NB4 (cell line): ENCODE results near the gene ADAMTS18.
"Not testable (repeated sequence)": the region's sequence is repeated elsewhere in the genome, so short reads cannot be mapped to it uniquely, and the experiment has no call there.

ENCODE experiments used
- DNase-seq: peaks from one replicate; pipeline ENCODE4 v3.0.0; 2010; ENCODE audit warnings: low read depth
- H3K4me3 ChIP-seq: one replicate; pipeline ENCODE4 v1.5.1; 2011; ENCODE audit warnings: mild to moderate bottlenecking, low read depth, low read length, moderate library complexity
- MYC ChIP-seq: IDR thresholded peaks from 2 replicates; pipeline ENCODE4 v1.6.1; 2011; ENCODE audit warnings: low read depth, low read length
- POLR2A ChIP-seq: IDR thresholded peaks from 2 replicates; pipeline ENCODE4 v1.6.1; 2011; ENCODE audit warnings: mild to moderate bottlenecking; ENCODE audit not compliant: insufficient read length; ENCODE audit errors: extremely low read depth
- TF ChIP-seq, protein P1 (sequence below): IDR thresholded peaks from one replicate; pipeline ENCODE4 v1.5.1; 2012; ENCODE audit warnings: low read depth, low read length
- TF ChIP-seq, protein P2 (sequence below): IDR thresholded peaks from 2 replicates; pipeline ENCODE4 v1.6.1; 2011; ENCODE audit warnings: low read depth, low read length

The ADAMTS18 gene

GRCh38 chr16:77273815-77274214 is 161.0 kb downstream of the ADAMTS18 start:
- no peak overlapping the region for H3K4me3 ChIP-seq
- peak; percentile 40 for DNase-seq
- TF ChIP-seq POLR2A (no peak), MYC (no peak)
- TF ChIP-seq, protein P1, sequence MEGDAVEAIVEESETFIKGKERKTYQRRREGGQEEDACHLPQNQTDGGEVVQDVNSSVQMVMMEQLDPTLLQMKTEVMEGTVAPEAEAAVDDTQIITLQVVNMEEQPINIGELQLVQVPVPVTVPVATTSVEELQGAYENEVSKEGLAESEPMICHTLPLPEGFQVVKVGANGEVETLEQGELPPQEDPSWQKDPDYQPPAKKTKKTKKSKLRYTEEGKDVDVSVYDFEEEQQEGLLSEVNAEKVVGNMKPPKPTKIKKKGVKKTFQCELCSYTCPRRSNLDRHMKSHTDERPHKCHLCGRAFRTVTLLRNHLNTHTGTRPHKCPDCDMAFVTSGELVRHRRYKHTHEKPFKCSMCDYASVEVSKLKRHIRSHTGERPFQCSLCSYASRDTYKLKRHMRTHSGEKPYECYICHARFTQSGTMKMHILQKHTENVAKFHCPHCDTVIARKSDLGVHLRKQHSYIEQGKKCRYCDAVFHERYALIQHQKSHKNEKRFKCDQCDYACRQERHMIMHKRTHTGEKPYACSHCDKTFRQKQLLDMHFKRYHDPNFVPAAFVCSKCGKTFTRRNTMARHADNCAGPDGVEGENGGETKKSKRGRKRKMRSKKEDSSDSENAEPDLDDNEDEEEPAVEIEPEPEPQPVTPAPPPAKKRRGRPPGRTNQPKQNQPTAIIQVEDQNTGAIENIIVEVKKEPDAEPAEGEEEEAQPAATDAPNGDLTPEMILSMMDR: no peak
- TF ChIP-seq, protein P2, sequence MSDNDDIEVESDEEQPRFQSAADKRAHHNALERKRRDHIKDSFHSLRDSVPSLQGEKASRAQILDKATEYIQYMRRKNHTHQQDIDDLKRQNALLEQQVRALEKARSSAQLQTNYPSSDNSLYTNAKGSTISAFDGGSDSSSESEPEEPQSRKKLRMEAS: no peak

GRCh38 chr16:77271532-77272426 is 163.1 kb downstream of the ADAMTS18 start:
- no peak for DNase-seq
- no peak overlapping the region for H3K4me3 ChIP-seq
- TF ChIP-seq MYC (no peak), POLR2A (no peak)
- TF ChIP-seq, protein P1: no peak
- TF ChIP-seq, protein P2: no peak

DNA sequence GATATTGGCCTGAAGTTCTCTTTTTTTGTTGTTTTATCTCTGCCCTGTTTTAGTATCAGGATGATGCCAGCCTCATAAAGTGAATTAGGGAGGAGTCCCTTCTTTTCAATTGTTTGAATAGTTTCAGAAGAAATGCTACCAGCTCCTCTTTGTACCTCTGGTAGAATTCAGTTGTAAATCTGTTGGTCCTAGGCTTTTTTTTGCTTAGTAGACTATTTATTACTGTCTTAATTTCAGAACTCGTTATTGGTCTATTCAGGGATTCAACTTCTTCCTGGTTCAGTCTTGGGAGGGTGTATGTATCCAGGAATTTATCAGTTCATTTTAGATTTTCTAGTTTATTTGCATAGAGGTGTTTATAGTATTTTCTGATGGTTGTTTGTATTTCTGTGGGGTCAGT is 168.6 kb downstream of the ADAMTS18 start:
- H3K4me3 ChIP-seq, DNase-seq: not testable (repeated sequence)

DNA sequence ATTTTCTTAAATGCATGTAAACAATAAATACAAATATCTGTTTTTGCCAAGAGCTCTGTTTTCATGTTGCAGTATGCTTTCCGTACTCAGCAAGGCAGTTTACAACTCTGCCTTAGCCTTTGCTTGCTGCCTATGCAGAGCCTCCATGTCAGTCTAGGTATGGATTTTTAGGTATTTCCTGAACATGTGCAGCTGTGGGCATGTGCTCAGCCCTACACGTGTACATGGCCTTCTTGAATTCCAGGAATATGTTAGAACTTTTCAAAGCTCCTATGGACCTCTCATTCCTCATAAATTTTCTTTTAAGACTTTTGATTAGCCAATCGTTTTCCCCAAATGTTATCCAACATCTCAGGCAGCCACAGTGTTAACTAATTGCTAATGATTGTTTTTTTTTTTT is 171.9 kb downstream of the ADAMTS18 start:
- H3K4me3 ChIP-seq: no peak overlapping the region
- no peak for DNase-seq
- TF ChIP-seq POLR2A (no peak), MYC (no peak)
- TF ChIP-seq, protein P2: no peak
- TF ChIP-seq, protein P1: no peak

DNA sequence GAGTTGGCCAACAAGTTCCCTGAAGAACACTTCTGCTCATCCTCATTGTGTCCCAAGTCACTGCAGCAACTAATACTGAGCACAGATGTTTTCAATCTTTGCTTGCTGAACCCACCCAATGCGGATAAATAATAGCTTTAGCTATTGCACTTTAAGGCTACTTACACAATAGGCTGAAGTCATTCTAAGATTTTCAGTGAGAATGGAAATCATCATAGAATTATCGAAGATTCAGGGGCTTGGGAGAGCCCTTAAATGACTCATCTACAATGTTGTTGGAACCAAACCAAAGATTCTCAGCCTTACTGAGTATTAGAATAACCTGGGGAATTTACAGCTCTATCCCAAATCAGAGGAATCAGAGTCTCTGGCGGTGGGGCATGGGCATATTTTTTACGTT is 184.4 kb downstream of the ADAMTS18 start:
- no peak for DNase-seq
- TF ChIP-seq, protein P1: no peak
- TF ChIP-seq MYC: no peak
- no peak for TF ChIP-seq POLR2A
- TF ChIP-seq, protein P2: no peak
- no peak overlapping the region for H3K4me3 ChIP-seq

- DNase-seq: no peak
- no peak overlapping the region for H3K4me3 ChIP-seq
- TF ChIP-seq MYC: no peak
- TF ChIP-seq, protein P2: no peak
- no peak for TF ChIP-seq POLR2A
- TF ChIP-seq, protein P1: no peak
Observed at GRCh38 chr16:77246150-77246549, 188.7 kb downstream of the ADAMTS18 start.

GRCh38 chr16:77242471-77242870 is 192.4 kb downstream of the ADAMTS18 start:
- DNase-seq, H3K4me3 ChIP-seq: not testable (repeated sequence)
